Right lobe of liver (tissue), 6 donors: ENCODE results near the gene HOXC13. TPM values are rescaled to one million over a fixed set of nuclear protein-coding genes. Genes with fewer than 3 reads are reported as not detected.

Source experiments
- ATAC-seq, 4 donors: fragments of 200-7000 bp; cut with Tn5 transposase; one replicate each; pipeline ENCODE4 v1.9.1; 2020; ENCODE audit warnings: mild to moderate bottlenecking in 4 of 4, moderate library complexity in 4 of 4
- DNase-seq, 3 donors: peaks; one replicate each; pipeline ENCODE4 v3.0.0-alpha.2; 2020
- H3K27ac ChIP-seq, 3 donors: fragments of 200-600 bp; one replicate each; pipeline ENCODE4 v1.8.0; 2022
- H3K27me3 ChIP-seq, 2 donors: fragments of 200-600 bp; one replicate each; pipeline ENCODE4 v1.8.0; 2022
- H3K36me3 ChIP-seq, 4 donors: fragments of 200-600 bp; sonication (generic) in 1 of 4; one replicate each; pipeline versions ENCODE4 v1.5.1 to v1.8.0; 2017 to 2022; ENCODE audit warnings: control low read depth in 1 of 4
- H3K4me1 ChIP-seq, 4 donors: fragments of 200-600 bp; sonication (generic) in 1 of 4; one replicate each; pipeline versions ENCODE4 v1.5.1 to v1.8.0; 2017 to 2022; ENCODE audit warnings: control low read depth in 1 of 4
- H3K4me3 ChIP-seq, 3 donors: fragments of 200-600 bp; one replicate each; pipeline ENCODE4 v1.8.0; 2022
- H3K9me3 ChIP-seq, 4 donors: fragments of 200-600 bp; sonication (generic) in 1 of 4; one replicate each; pipeline versions ENCODE4 v1.5.1 to v1.8.0; 2017 to 2022; ENCODE audit warnings: control low read depth in 1 of 4
- CTCF ChIP-seq, 4 donors: fragments of 200-600 bp in 3 of 4; fragments of 450-650 bp in 1 of 4; IDR thresholded peaks; one replicate each; pipeline versions ENCODE4 v1.5.1 to v1.8.0; 2016 to 2022; ENCODE audit warnings: antibody characterized with exemption in 4 of 4, mild to moderate bottlenecking in 2 of 4
- POLR2A ChIP-seq: fragments of 450-650 bp; IDR thresholded peaks from one replicate; pipeline ENCODE4 v1.6.1; 2017; ENCODE audit warnings: antibody characterized with exemption, mild to moderate bottlenecking
- WGBS: methylation state at CpG from one replicate; pipeline ENCODE4 v1.1.6; 2018; ENCODE audit warnings: low coverage, low lambda C conversion rate; ENCODE audit not compliant: insufficient coverage; ENCODE audit errors: missing lambda C conversion rate; 5-methylcytosine and 5-hydroxymethylcytosine counted together
- intact Hi-C, 2 donors: fragments of 100-400 bp; cut with DNase I; formaldehyde crosslinking; loops; one replicate each; pipeline versions ENCODE4 v1.11.2 to v1.14.1; 2022
- total RNA-seq, 6 experiments: library from RNA; depleted of rRNA in 2 of 6; stranded (reverse); fragments of >200 nt in 2 of 6; fragmentation: NEBNext Ultra II Directional in 3 of 6; extraction: Animal tissue kit (Norgen Biotek cat#: 25700) in 3 of 6; gene quantifications; one replicate each; pipeline versions ENCODE4 v1.1.0 to v1.2.4, GENCODE V29; 2016 to 2023
- donor health status: DM: no; HTN: yes; CAD: no.
- donor health status: DM: no; HTN: no; CAD: no.
- donor health status: DM: no; HTN: no; CAD: no.
- donor health status: DM: no; HTN: yes; CAD: no.
- donor health status: DM: no; HTN: yes; CAD: no.

HOXC13 gene
- total RNA-seq, 6 experiments from 2014 or later: not detected

- H3K36me3 ChIP-seq: no peaks in the 10 kb centered on the region
- peaks cover 19 to 86% of the 10 kb centered on the region in 2 donors for H3K27me3 ChIP-seq
- no peak overlapping the region for H3K4me3 ChIP-seq
- TF ChIP-seq POLR2A: no peak
- no peak for TF ChIP-seq CTCF (IDR thresholded peaks at IDR 0.05)
- no peaks in the 10 kb centered on the region for H3K9me3 ChIP-seq
- H3K27ac ChIP-seq: no peak overlapping the region
- intact Hi-C loops: no loop called here
- no peak for ATAC-seq
- WGBS: no CpG with 5 or more reads among the region's 21 CpGs
- peaks cover 0 to 4% (median 0%) of the 10 kb centered on the region in 4 donors for H3K4me1 ChIP-seq
- no peak for DNase-seq
Observed at GRCh38 chr12:53985692-53985993, 47.0 kb downstream of the HOXC13 start.

DNA sequence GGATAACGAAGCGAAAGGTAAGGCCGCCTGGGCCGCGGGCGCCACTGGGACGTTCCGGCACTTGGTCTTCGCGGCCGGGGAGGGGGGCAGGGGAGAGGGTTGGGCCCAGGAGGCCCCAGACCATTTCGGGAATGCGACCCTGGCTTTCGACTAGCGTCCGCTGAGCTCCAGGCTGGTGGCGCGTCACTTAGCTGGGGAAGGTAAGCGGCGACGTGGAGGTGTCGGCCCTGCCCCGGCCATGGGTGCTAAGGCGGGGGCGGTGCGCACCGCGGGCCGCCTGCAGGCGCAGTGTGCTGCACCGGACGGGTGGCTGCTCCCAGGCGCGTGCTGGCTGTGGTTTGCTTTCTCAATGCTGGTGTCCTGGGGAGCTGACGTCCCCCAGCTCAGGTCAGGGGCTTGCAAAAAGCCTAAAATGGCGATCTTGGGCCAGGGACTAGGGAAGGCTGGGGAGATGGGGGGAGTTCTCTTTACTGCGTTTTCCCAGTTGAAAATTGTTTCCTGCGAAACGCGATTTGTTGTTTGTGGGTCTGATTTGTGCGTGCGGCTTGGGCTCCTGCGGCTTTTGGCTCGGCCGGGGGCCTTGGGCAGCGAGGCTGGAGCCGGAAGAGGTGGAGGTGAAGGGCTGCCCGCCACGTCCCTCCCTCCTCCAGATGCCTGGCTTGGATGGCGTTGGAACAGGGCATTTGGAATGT is 47.5 kb downstream of the HOXC13 start:
- no peaks in the 10 kb centered on the region for H3K9me3 ChIP-seq
- H3K4me1 ChIP-seq: peaks cover 0 to 4% (median 0%) of the 10 kb centered on the region in 4 donors
- no peaks in the 10 kb centered on the region for H3K36me3 ChIP-seq
- TF ChIP-seq POLR2A (no peak), CTCF (IDR thresholded peaks at IDR 0.05) (peak in 1 of 4 donors; percentile 3)
- DNase-seq (no peak), ATAC-seq (peak in 2 of 4 donors; percentile 15 to 39)
- intact Hi-C loops: no loop called here
- no peak overlapping the region for H3K27ac ChIP-seq
- 6% methylated on average over 11 of the region's 50 CpGs for WGBS
- no peak overlapping the region for H3K4me3 ChIP-seq
- peaks cover 19 to 82% of the 10 kb centered on the region in 2 donors for H3K27me3 ChIP-seq

DNA sequence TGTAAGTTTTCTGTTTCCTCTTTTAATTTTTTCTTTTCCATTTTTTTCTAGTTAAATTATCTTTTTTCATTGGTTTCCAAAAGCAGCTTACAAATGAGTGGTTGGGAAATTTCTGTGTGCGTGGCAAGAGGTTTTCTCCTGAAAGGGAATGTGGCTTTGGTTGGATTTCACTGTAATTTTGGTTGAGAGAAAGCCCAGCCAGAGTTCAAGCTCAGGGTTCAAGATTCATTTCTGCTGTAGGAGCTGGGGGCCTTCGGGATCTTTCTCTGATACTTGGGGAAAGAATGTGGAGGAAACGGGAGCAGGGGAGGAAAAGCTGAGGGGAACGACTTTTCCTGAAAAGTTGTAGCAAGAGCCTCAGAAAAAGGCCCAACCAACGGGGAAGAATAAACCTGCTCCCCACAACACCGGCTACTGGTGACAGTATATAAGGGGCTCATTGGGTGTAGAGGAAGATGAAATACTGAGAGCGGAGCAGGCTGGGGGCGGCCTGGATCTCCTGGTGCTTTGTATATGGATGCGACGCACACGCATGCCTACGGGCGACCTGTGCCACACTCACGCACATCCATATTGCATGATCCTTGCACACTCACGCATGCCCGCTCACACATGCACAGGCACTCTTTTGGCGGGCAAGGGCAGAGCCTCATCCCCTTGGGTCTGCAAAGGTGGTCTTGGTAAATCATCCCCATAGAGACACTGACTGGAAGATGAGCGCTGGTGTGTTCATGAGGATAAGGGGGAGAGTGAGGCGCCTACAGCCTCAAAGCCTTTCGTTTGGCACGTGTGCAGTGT is 48.3 kb downstream of the HOXC13 start:
- ATAC-seq (no peak), DNase-seq (no peak)
- Histone ChIP-seq H3K4me3 (no peak overlapping the region), H3K27ac (no peak overlapping the region), H3K9me3 (no peaks in the 10 kb centered on the region), H3K27me3 (peaks cover 12 to 76% of the 10 kb centered on the region in 2 donors), H3K4me1 (peaks cover 0 to 4% (median 0%) of the 10 kb centered on the region in 4 donors), H3K36me3 (no peaks in the 10 kb centered on the region)
- 9% methylated on average over 9 of the region's 21 CpGs for WGBS
- intact Hi-C loops: no loop called here
- TF ChIP-seq CTCF (IDR thresholded peaks at IDR 0.05) (no peak), POLR2A (no peak)

GRCh38 chr12:53987787-53988230 is 49.2 kb downstream of the HOXC13 start:
- ATAC-seq: no peak
- TF ChIP-seq POLR2A: no peak

More at GRCh38 chr12:53987787-53988230, 49.2 kb downstream of the HOXC13 start:
- 6% methylated on average over 4 of the region's 4 CpGs for WGBS
- peaks cover 0 to 4% (median 0%) of the 10 kb centered on the region in 4 donors for H3K4me1 ChIP-seq
- intact Hi-C loops: no loop called here
- H3K9me3 ChIP-seq: no peaks in the 10 kb centered on the region
- no peak overlapping the region for H3K27ac ChIP-seq
- H3K36me3 ChIP-seq: no peaks in the 10 kb centered on the region
- DNase-seq: no peak
- H3K4me3 ChIP-seq: no peak overlapping the region
- H3K27me3 ChIP-seq: peaks cover 12 to 71% of the 10 kb centered on the region in 2 donors
